ENCODE measurements around the gene MAGEA3. TPM values are rescaled to one million over a fixed set of nuclear protein-coding genes. Genes with fewer than 3 reads are reported as not detected.

MAGEA3 gene
- total and polyA plus RNA-seq, 9 of the 15 experiments (the other 6 are each of a cell fraction or from before 2014, with no cell fraction given): 8.1 to 197 (median 144) TPM

- TF ChIP-seq CBX8 (IDR thresholded peaks at IDR 0.05; ENCODE audit: borderline replicate concordance, extremely low read depth, low read depth, low read length, poor library complexity, severe bottlenecking) (no peak), CHCHD3 (CRISPR knock-in tag; IDR thresholded peaks at IDR 0.05) (no peak), TFE3 (CRISPR knock-in tag; IDR thresholded peaks at IDR 0.05) (0 out of 2 replicates have a peak, but pooled peaks have one; percentile 1), KDM2B (CRISPR knock-in tag; IDR thresholded peaks at IDR 0.05) (no peak), ELK3 (CRISPR knock-in tag; IDR thresholded peaks at IDR 0.05) (no peak), ELF2 (CRISPR knock-in tag; IDR thresholded peaks at IDR 0.05) (no peak), ZNF274 (IDR thresholded peaks at IDR 0.05; ENCODE audit: borderline replicate concordance, low read depth, low read length) (no peak), NELFE (IDR thresholded peaks at IDR 0.05; ENCODE audit: insufficient read depth, insufficient read length) (no peak), NFYB (IDR thresholded peaks at IDR 0.05; ENCODE audit: extremely low read depth, insufficient read length) (no peak), NFE2 (IDR thresholded peaks at IDR 0.05; ENCODE audit: low read depth) (no peak), SMAD2 (IDR thresholded peaks at IDR 0.05; ENCODE audit: low read depth, low read length) (no peak), TRIM28 (IDR thresholded peaks at IDR 0.05) (no peak), ARID3B (CRISPR knock-in tag; IDR thresholded peaks at IDR 0.05; ENCODE audit: borderline replicate concordance) (no peak), ZNF239 (CRISPR knock-in tag; IDR thresholded peaks at IDR 0.05) (no peak), SMAD3 (CRISPR knock-in tag; conservative IDR thresholded peaks at IDR 0.05) (no peak), MIER1 (IDR thresholded peaks at IDR 0.05; ENCODE audit: low read depth) (no peak), MLLT1 (IDR thresholded peaks at IDR 0.05) (no peak), HNRNPUL1 (IDR thresholded peaks at IDR 0.05; ENCODE audit: low read length) (no peak)
Measured at GRCh38 chrX:152733261-152733975, 34.8 kb downstream of the MAGEA3 start, which contains the start of the genes CSAG1 and MAGEA12 (continued).

Measured in K562 (cell line).